H1 (cell line): ENCODE data around the gene MBP. TPM values are rescaled to one million over a fixed set of nuclear protein-coding genes. Genes with fewer than 3 reads are reported as not detected.

Experiments
- CTCF ChIA-PET: fragments of 300-600 bp; sonication (Branson Sonifier 250); formaldehyde crosslinking; loops from one replicate; lab custom pipeline; 2021; ENCODE audit not compliant: partially characterized antibody; lab: Charles Lee
- POLR2A ChIA-PET: fragments of 300-600 bp; sonication (Branson Sonifier 250); formaldehyde crosslinking; loops from one replicate; lab custom pipeline; 2021; ENCODE audit warnings: inconsistent platforms; ENCODE audit not compliant: partially characterized antibody; lab: Charles Lee
- DNase-seq, 2 experiments: peaks; one replicate each; pipeline versions ENCODE4 v3.0.0 to v3.0.0-alpha.2; 2010 to 2022; ENCODE audit warnings: low spot score in 2 of 2, low read depth in 1 of 2, mixed read lengths in 1 of 2
- FAIRE-seq: peaks from 2 replicates; lab custom pipeline; 2011; peaks lifted over from hg19 to GRCh38; lab: Jason Lieb, UNC
- H2AFZ ChIP-seq: 2 replicates; pipeline ENCODE4 v1.8.1; 2012; ENCODE audit warnings: low read length, inconsistent platforms
- H2AK5ac ChIP-seq: 2 replicates; pipeline ENCODE4 v1.6.1; 2013; ENCODE audit warnings: low read depth, low read length
- H2BK120ac ChIP-seq: replicated peaks from 2 replicates; pipeline ENCODE3; 2013; ENCODE audit warnings: low read depth, low read length, inconsistent platforms
- H2BK12ac ChIP-seq: 2 replicates; pipeline ENCODE4 v1.6.1; 2013; ENCODE audit warnings: low read depth, low read length
- H2BK15ac ChIP-seq: 2 replicates; pipeline ENCODE4 v1.6.1; 2013; ENCODE audit warnings: low read length
- H2BK20ac ChIP-seq: 2 replicates; pipeline ENCODE4 v1.6.1; 2013; ENCODE audit warnings: low read length
- H2BK5ac ChIP-seq: 2 replicates; pipeline ENCODE4 v1.6.1; 2013; ENCODE audit warnings: low read depth, low read length
- H3K14ac ChIP-seq: 2 replicates; pipeline ENCODE4 v1.6.1; 2013; ENCODE audit warnings: inconsistent platforms; ENCODE audit not compliant: insufficient read length
- H3K18ac ChIP-seq: 2 replicates; pipeline ENCODE4 v1.6.1; 2013; ENCODE audit warnings: low read length; ENCODE audit errors: extremely low read depth
- H3K23ac ChIP-seq: 2 replicates; pipeline ENCODE4 v1.6.1; 2013; ENCODE audit warnings: inconsistent platforms; ENCODE audit not compliant: insufficient read length
- H3K23me2 ChIP-seq: 2 replicates; pipeline ENCODE4 v1.6.1; 2013; ENCODE audit warnings: low read depth, low read length
- H3K27ac ChIP-seq: 2 replicates; pipeline ENCODE4 v1.6.1; 2011; ENCODE audit warnings: low read depth, low read length, inconsistent platforms
- H3K27me3 ChIP-seq, 4 experiments: replicated peaks in 1 of 4; 1 replicate in 1 of 4; 2 replicates in 3 of 4; pipeline versions ENCODE4 v1.6.1 to v1.8.1; 2011 to 2013; ENCODE audit warnings: low read length in 3 of 4, mild to moderate bottlenecking in 3 of 4, inconsistent platforms in 2 of 4, mixed read lengths in 2 of 4, moderate library complexity in 1 of 4; ENCODE audit not compliant: control insufficient read depth in 3 of 4, insufficient read depth in 3 of 4; ENCODE audit errors: extremely low read depth in 1 of 4
- H3K36me3 ChIP-seq, 4 experiments: 2 replicates each; pipeline versions ENCODE4 v1.6.1 to v1.8.1; 2011 to 2013; ENCODE audit warnings: mild to moderate bottlenecking in 4 of 4, low read length in 3 of 4, moderate library complexity in 2 of 4, control low read depth in 1 of 4, inconsistent platforms in 1 of 4; ENCODE audit not compliant: insufficient read depth in 4 of 4, control insufficient read depth in 2 of 4
- H3K4ac ChIP-seq: replicated peaks from 2 replicates; pipeline ENCODE3; 2013; ENCODE audit warnings: low read length, low read depth, mixed read lengths, inconsistent platforms; ENCODE audit not compliant: insufficient read length
- H3K4me1 ChIP-seq, 4 experiments: replicated peaks in 1 of 4; 1 replicate in 1 of 4; 2 replicates in 3 of 4; pipeline versions ENCODE4 v1.6.1 to v1.8.1; 2011 to 2013; ENCODE audit warnings: low read length in 3 of 4, inconsistent platforms in 2 of 4, mixed read lengths in 1 of 4; ENCODE audit not compliant: insufficient read depth in 4 of 4, control insufficient read depth in 3 of 4
- H3K4me2 ChIP-seq, 2 experiments: 2 replicates each; pipeline versions ENCODE4 v1.6.1 to v1.8.1; 2011 to 2013; ENCODE audit warnings: low read depth in 2 of 2, low read length in 2 of 2, control low read depth in 1 of 2, inconsistent platforms in 1 of 2, mild to moderate bottlenecking in 1 of 2; ENCODE audit not compliant: insufficient read depth in 1 of 2
- H3K4me3 ChIP-seq, 4 experiments: fragments of 200-600, 300-600 bp in 1 of 4; sonication (generic), shearing (Covaris generic), sonication (Bioruptor Twin) in 1 of 4; 2 replicates each; pipeline versions ENCODE4 v1.5.1 to v1.8.1; 2011 to 2016; ENCODE audit warnings: low read length in 4 of 4, low read depth in 3 of 4, control low read depth in 2 of 4, inconsistent platforms in 2 of 4, mild to moderate bottlenecking in 2 of 4, mixed read lengths in 1 of 4, moderate library complexity in 1 of 4; ENCODE audit not compliant: insufficient read depth in 2 of 4; ENCODE audit errors: extremely low read depth in 1 of 4
- H3K56ac ChIP-seq: replicated peaks from 2 replicates; pipeline ENCODE3; 2013; ENCODE audit warnings: low read depth, mild to moderate bottlenecking, mixed read lengths, low read length, inconsistent platforms; ENCODE audit not compliant: insufficient read length
- H3K79me1 ChIP-seq: 2 replicates; pipeline ENCODE4 v1.6.1; 2013; ENCODE audit warnings: low read depth, low read length, control low read depth
- H3K79me2 ChIP-seq, 2 experiments: 2 replicates each; pipeline versions ENCODE4 v1.6.1 to v1.8.1; 2012 to 2013; ENCODE audit warnings: low read length in 2 of 2, mild to moderate bottlenecking in 2 of 2, inconsistent platforms in 1 of 2; ENCODE audit not compliant: insufficient read depth in 2 of 2, control insufficient read depth in 1 of 2
- H3K9ac ChIP-seq, 4 experiments: replicated peaks in 1 of 4; 1 replicate in 1 of 4; 2 replicates in 3 of 4; pipeline versions ENCODE4 v1.6.1 to v1.8.1; 2011 to 2013; ENCODE audit warnings: low read depth in 3 of 4, low read length in 3 of 4, control low read depth in 2 of 4, mild to moderate bottlenecking in 2 of 4, moderate library complexity in 2 of 4, inconsistent platforms in 1 of 4; ENCODE audit errors: extremely low read depth in 1 of 4
- H3K9me3 ChIP-seq, 2 experiments: 2 replicates each; pipeline versions ENCODE4 v1.6.1 to v1.8.1; 2012 to 2013; ENCODE audit warnings: mild to moderate bottlenecking in 2 of 2, moderate library complexity in 2 of 2, control low read depth in 1 of 2, inconsistent platforms in 1 of 2, low read depth in 1 of 2, low read length in 1 of 2, mixed read lengths in 1 of 2; ENCODE audit not compliant: insufficient read depth in 2 of 2
- H4K20me1 ChIP-seq, 2 experiments: replicated peaks in 1 of 2; 2 replicates each; pipeline versions ENCODE3 to v1.8.1; 2011 to 2013; ENCODE audit warnings: inconsistent platforms in 2 of 2, low read length in 2 of 2, mild to moderate bottlenecking in 1 of 2; ENCODE audit not compliant: insufficient read depth in 2 of 2, control insufficient read depth in 1 of 2
- H4K5ac ChIP-seq: 2 replicates; pipeline ENCODE4 v1.6.1; 2013; ENCODE audit warnings: low read length, low read depth, mixed read lengths, inconsistent platforms; ENCODE audit not compliant: insufficient read length
- H4K8ac ChIP-seq: 2 replicates; pipeline ENCODE4 v1.8.0; 2013; ENCODE audit warnings: mild to moderate bottlenecking, moderate library complexity, low read length, inconsistent platforms; ENCODE audit not compliant: insufficient read depth; ENCODE audit errors: extremely low read depth
- H4K91ac ChIP-seq: replicated peaks from 2 replicates; pipeline ENCODE3; 2013; ENCODE audit warnings: low read length, mixed read lengths, inconsistent platforms; ENCODE audit not compliant: insufficient read length
- ATF2 ChIP-seq: IDR thresholded peaks from 2 replicates; pipeline ENCODE4 v1.6.1; 2012; ENCODE audit warnings: low read length, inconsistent platforms
- CBX8 ChIP-seq: fragments of 300-800, 300-1000 bp; sonication (generic); IDR thresholded peaks from 2 replicates; pipeline ENCODE4 v1.7.1; 2016; ENCODE audit warnings: low read depth, low read length, borderline replicate concordance
- EGR1 ChIP-seq: IDR thresholded peaks from 2 replicates; pipeline ENCODE4 v1.6.1; 2011; ENCODE audit warnings: low read depth, low read length, borderline replicate concordance
- EP300 ChIP-seq, 2 experiments: IDR thresholded peaks; 1 replicate in 1 of 2; 2 replicates in 1 of 2; pipeline ENCODE4 v1.6.1; 2011 to 2012; ENCODE audit warnings: low read depth in 2 of 2, low read length in 2 of 2, mild to moderate bottlenecking in 2 of 2, borderline replicate concordance in 1 of 2, inconsistent platforms in 1 of 2, moderate library complexity in 1 of 2
- FOSL1 ChIP-seq: IDR thresholded peaks from 2 replicates; pipeline ENCODE4 v1.6.1; 2011; ENCODE audit warnings: mild to moderate bottlenecking, low read depth, low read length, moderate library complexity; ENCODE audit not compliant: insufficient read depth
- GTF2F1 ChIP-seq: IDR thresholded peaks from 2 replicates; pipeline ENCODE4 v1.6.1; 2012; ENCODE audit warnings: low read depth, low read length, improper control_type of control experiment, borderline replicate concordance
- HDAC6 ChIP-seq: IDR thresholded peaks from one replicate; pipeline ENCODE4 v1.7.1; 2012; ENCODE audit warnings: low read depth, mild to moderate bottlenecking, inconsistent platforms, low read length, moderate library complexity
- MAX ChIP-seq: IDR thresholded peaks from 2 replicates; pipeline ENCODE4 v1.6.1; 2012; ENCODE audit warnings: inconsistent platforms
- POU5F1 ChIP-seq: IDR thresholded peaks from 2 replicates; pipeline ENCODE4 v1.6.1; 2011; ENCODE audit warnings: low read depth, mild to moderate bottlenecking, low read length, moderate library complexity
- TBP ChIP-seq: IDR thresholded peaks from 2 replicates; pipeline ENCODE4 v1.6.1; 2011; ENCODE audit warnings: low read depth, low read length, improper control_type of control experiment
- WGBS, 2 experiments: shearing (Covaris generic) in 1 of 2; methylation state at CpG; one replicate each; pipeline versions ENCODE4 v1.1.6 to v1.1.7; 2013 to 2015; ENCODE audit warnings: low lambda C conversion rate in 2 of 2, mixed read lengths in 2 of 2, inconsistent platforms in 1 of 2, low coverage in 1 of 2, missing lambda C conversion rate in 1 of 2; ENCODE audit not compliant: insufficient replicate concordance in 2 of 2, insufficient coverage in 1 of 2, insufficient read length in 1 of 2; ENCODE audit errors: extremely low coverage in 1 of 2, missing lambda C conversion rate in 1 of 2; 5-methylcytosine and 5-hydroxymethylcytosine counted together
- polyA plus RNA-seq, 7 experiments: library from polyadenylated mRNA; depleted of rRNA in 3 of 7; stranded (reverse) in 5 of 7; unstranded in 2 of 7; fragments of >200 nt in 5 of 7; fragments of 200-250 nt in 2 of 7; gene quantifications; 1 replicate in 5 of 7; 2 replicates in 1 of 7; 4 replicates in 1 of 7; pipeline versions ENCODE4 v1.2.1 to v1.2.3, GENCODE V29; 2011 to 2013; ENCODE audit warnings: missing spikeins in 2 of 7, mixed read lengths in 2 of 7
- total RNA-seq: library from RNA; stranded (reverse); fragmentation: NEBNext Ultra II Directional; extraction: Animal tissue kit (Norgen Biotek cat#: 25700); gene quantifications from 2 replicates; pipeline ENCODE4 v1.2.1, GENCODE V29; 2021

The MBP gene
- total and polyA plus RNA-seq, 2 of the 8 experiments (the other 6 are each of a cell fraction or from before 2014, with no cell fraction given): 7.7 to 19.2 TPM

GRCh38 chr18:76955524-76956170 is 176.9 kb downstream of the MBP start:
- Histone ChIP-seq H3K23me2 (no peaks in the 10 kb centered on the region), H3K79me2 (no peaks in the 10 kb centered on the region), H3K18ac (no peak overlapping the region), H3K4me3 (no peak overlapping the region), H2AFZ (no peak overlapping the region), H3K9ac (no peak overlapping the region), H4K91ac (no peak overlapping the region), H2BK120ac (no peak overlapping the region), H3K56ac (no peak overlapping the region), H3K36me3 (peaks cover 0 to 9% (median 4%) of the 10 kb centered on the region in 4 experiments; a peak in 4 of 8 replicates), H3K14ac (no peak overlapping the region), H3K27ac (no peak overlapping the region), H3K23ac (no peak overlapping the region), H2BK5ac (no peak overlapping the region), H3K4me2 (no peak overlapping the region), H2BK15ac (no peak overlapping the region), H4K20me1 (peaks cover 3 to 4% of the 10 kb centered on the region in 2 experiments), H3K9me3 (no peaks in the 10 kb centered on the region), H4K5ac (no peak overlapping the region), H3K79me1 (no peaks in the 10 kb centered on the region), H4K8ac (no peak overlapping the region), H3K4ac (no peak overlapping the region), H2AK5ac (no peak overlapping the region), H3K27me3 (no peaks in the 10 kb centered on the region), H2BK12ac (no peak overlapping the region), H3K4me1 (0 out of 7 replicates have a peak, but pooled peaks cover 0 to 2% (median 0%) of the 10 kb centered on the region in 4 experiments), H2BK20ac (no peak overlapping the region)
- WGBS, 2 experiments: 95% methylated on average over 28 of the region's 28 CpGs; no CpG with 5 or more reads in 1 of the 2 experiments
- DNase-seq (no peak), FAIRE-seq (no peak)
- ChIA-PET POLR2A (interaction anchor here (1.0 kb wide), 1 partner anchor 9 kb away, joined by 3 read pairs; no protein-coding TSS in a partner anchor), CTCF (interaction anchor here (0.7 to 12.3 kb wide), 5 partner anchors 25 to 795 kb away, joined by 3 to 188 read pairs (median 3); no protein-coding TSS in a partner anchor)
- no peak for TF ChIP-seq MAX
- TF ChIP-seq FOSL1: no peak
- no peak for TF ChIP-seq POU5F1
- no peak for TF ChIP-seq TBP
- TF ChIP-seq EP300 (IDR thresholded peaks at IDR 0.05; ENCODE audit: borderline replicate concordance in 1 of 2, low read depth in 2 of 2, low read length in 2 of 2): no peak
- no peak for TF ChIP-seq ATF2
- TF ChIP-seq GTF2F1: no peak
- no peak for TF ChIP-seq CBX8
- TF ChIP-seq EGR1: no peak
- no peak for TF ChIP-seq HDAC6
